ENCODE results near the gene CEP135.

The CEP135 gene

GRCh38 chr4:56028165-56028564, 79.4 kb downstream of the CEP135 start:
- H3F3A ChIP-seq (ENCODE audit: insufficient read depth, low read length) = no peaks in the 10 kb centered on the region
- H3K36me3 ChIP-seq (replicated peaks; ENCODE audit: insufficient read depth, low read length) = no peaks in the 10 kb centered on the region
- H2AFZ ChIP-seq (ENCODE audit: low read length) = no peak overlapping the region
- no peak overlapping the region for H3K4me3 ChIP-seq (ENCODE audit: low read length)
- no peaks in the 10 kb centered on the region for H3K4me1 ChIP-seq (ENCODE audit: low read length)
- H3K9ac ChIP-seq (ENCODE audit: low read length) = no peak overlapping the region
- H3K9me3 ChIP-seq (replicated peaks; ENCODE audit: insufficient read depth, low read length) = no peaks in the 10 kb centered on the region
- H4K20me1 ChIP-seq (ENCODE audit: insufficient read depth, low read length) = no peaks in the 10 kb centered on the region
- H3K27ac ChIP-seq (ENCODE audit: low read length) = no peak overlapping the region
- TF ChIP-seq EZH2phosphoT487 (IDR thresholded peaks at IDR 0.05; ENCODE audit: low read length) (no peak), EZH2 (optimal IDR thresholded peaks at IDR 0.05; ENCODE audit: low read depth, low read length) (no peak), CTCF (IDR thresholded peaks at IDR 0.05; ENCODE audit: low read length) (no peak)
- H3K27me3 ChIP-seq (replicated peaks; ENCODE audit: insufficient read depth, low read length) = no peaks in the 10 kb centered on the region
- H3K79me2 ChIP-seq (ENCODE audit: low read length) = no peaks in the 10 kb centered on the region
- no peak overlapping the region for H3K4me2 ChIP-seq (ENCODE audit: low read depth, low read length)
- no peak for DNase-seq
- no peaks in the 10 kb centered on the region for H3K9me2 ChIP-seq (replicated peaks; ENCODE audit: insufficient read depth, low read length)

- TF ChIP-seq EZH2 (optimal IDR thresholded peaks at IDR 0.05; ENCODE audit: low read depth, low read length) = no peak
- TF ChIP-seq EZH2phosphoT487 (IDR thresholded peaks at IDR 0.05; ENCODE audit: low read length) = no peak
- TF ChIP-seq CTCF (IDR thresholded peaks at IDR 0.05; ENCODE audit: low read length) = no peak
- Histone ChIP-seq H3K4me1 (ENCODE audit: low read length) (no peaks in the 10 kb centered on the region), H2AFZ (ENCODE audit: low read length) (no peak overlapping the region), H4K20me1 (ENCODE audit: insufficient read depth, low read length) (no peaks in the 10 kb centered on the region), H3K27ac (ENCODE audit: low read length) (no peak overlapping the region), H3K79me2 (ENCODE audit: low read length) (no peaks in the 10 kb centered on the region), H3K9me3 (replicated peaks; ENCODE audit: insufficient read depth, low read length) (no peaks in the 10 kb centered on the region), H3K9ac (ENCODE audit: low read length) (no peak overlapping the region), H3K4me3 (ENCODE audit: low read length) (no peak overlapping the region), H3K4me2 (ENCODE audit: low read depth, low read length) (no peak overlapping the region), H3F3A (ENCODE audit: insufficient read depth, low read length) (no peaks in the 10 kb centered on the region), H3K9me2 (replicated peaks; ENCODE audit: insufficient read depth, low read length) (no peaks in the 10 kb centered on the region), H3K36me3 (replicated peaks; ENCODE audit: insufficient read depth, low read length) (no peaks in the 10 kb centered on the region), H3K27me3 (replicated peaks; ENCODE audit: insufficient read depth, low read length) (no peaks in the 10 kb centered on the region)
- DNase-seq = no peak
Observed at GRCh38 chr4:56038487-56039162, 89.9 kb downstream of the CEP135 start.

- DNase-seq = no peak
- Histone ChIP-seq H3K27ac (ENCODE audit: low read length) (no peak overlapping the region), H3K4me2 (ENCODE audit: low read depth, low read length) (no peak overlapping the region), H3K27me3 (replicated peaks; ENCODE audit: insufficient read depth, low read length) (no peaks in the 10 kb centered on the region), H3K4me1 (ENCODE audit: low read length) (no peaks in the 10 kb centered on the region), H3K9me2 (replicated peaks; ENCODE audit: insufficient read depth, low read length) (no peaks in the 10 kb centered on the region), H3F3A (ENCODE audit: insufficient read depth, low read length) (no peaks in the 10 kb centered on the region), H2AFZ (ENCODE audit: low read length) (no peak overlapping the region), H3K4me3 (ENCODE audit: low read length) (no peak overlapping the region), H3K9me3 (replicated peaks; ENCODE audit: insufficient read depth, low read length) (no peaks in the 10 kb centered on the region), H4K20me1 (ENCODE audit: insufficient read depth, low read length) (no peaks in the 10 kb centered on the region), H3K36me3 (replicated peaks; ENCODE audit: insufficient read depth, low read length) (no peaks in the 10 kb centered on the region), H3K9ac (ENCODE audit: low read length) (no peak overlapping the region), H3K79me2 (ENCODE audit: low read length) (no peaks in the 10 kb centered on the region)
- TF ChIP-seq EZH2 (optimal IDR thresholded peaks at IDR 0.05; ENCODE audit: low read depth, low read length) (no peak), CTCF (IDR thresholded peaks at IDR 0.05; ENCODE audit: low read length) (no peak), EZH2phosphoT487 (IDR thresholded peaks at IDR 0.05; ENCODE audit: low read length) (no peak)
Observed at GRCh38 chr4:56040842-56041241, 92.1 kb downstream of the CEP135 start.
